ENCODE results near the gene SND1.
"Not testable (repeated sequence)": the region's sequence is repeated elsewhere in the genome, so short reads cannot be mapped to it uniquely, and the experiment has no call there.

Gene SND1

GRCh38 chr7:127653396-127653795 lies 1.4 kb downstream of the SND1 start:
- no peak for DNase-seq (ENCODE audit: low spot score)

- no peak for DNase-seq (ENCODE audit: low spot score)
Observed at GRCh38 chr7:127654404-127655394, 2.7 kb downstream of the SND1 start.

- no peak for DNase-seq (ENCODE audit: low spot score)
Observed at GRCh38 chr7:127655720-127656119, 3.7 kb downstream of the SND1 start.

GRCh38 chr7:127657500-127657899 lies 5.5 kb downstream of the SND1 start:
- no peak for DNase-seq (ENCODE audit: low spot score)

- DNase-seq (ENCODE audit: low spot score) = no peak
Observed at GRCh38 chr7:127658970-127659630, 7.1 kb downstream of the SND1 start.

GRCh38 chr7:127665922-127666321 lies 13.9 kb downstream of the SND1 start:
- no peak for DNase-seq (ENCODE audit: low spot score)

- no peak for DNase-seq (ENCODE audit: low spot score)
Observed at GRCh38 chr7:127666602-127667001, 14.6 kb downstream of the SND1 start.

GRCh38 chr7:127667017-127667670 lies 15.2 kb downstream of the SND1 start:
- DNase-seq (ENCODE audit: low spot score) = peak; percentile 26

GRCh38 chr7:127667759-127668530 lies 16.0 kb downstream of the SND1 start:
- DNase-seq (ENCODE audit: low spot score) = no peak

- DNase-seq (ENCODE audit: low spot score) = no peak
Observed at GRCh38 chr7:127671341-127671740, 19.3 kb downstream of the SND1 start.

- no peak for DNase-seq (ENCODE audit: low spot score)
Observed at GRCh38 chr7:127673902-127674301, 21.9 kb downstream of the SND1 start.

GRCh38 chr7:127674361-127674760 lies 22.4 kb downstream of the SND1 start:
- DNase-seq (ENCODE audit: low spot score) = no peak

- not testable (repeated sequence) for DNase-seq (ENCODE audit: low spot score)
Observed at GRCh38 chr7:127674923-127675322, 22.9 kb downstream of the SND1 start.

- DNase-seq (ENCODE audit: low spot score) = no peak
Observed at GRCh38 chr7:127675721-127676120, 23.7 kb downstream of the SND1 start.

GRCh38 chr7:127677433-127678230 lies 25.6 kb downstream of the SND1 start:
- no peak for DNase-seq (ENCODE audit: low spot score)

- DNase-seq (ENCODE audit: low spot score) = no peak
Observed at GRCh38 chr7:127678337-127678736, 26.3 kb downstream of the SND1 start.

GRCh38 chr7:127678947-127679346 lies 27.0 kb downstream of the SND1 start:
- peak; percentile 17 for DNase-seq (ENCODE audit: low spot score)

- DNase-seq (ENCODE audit: low spot score) = no peak
Observed at GRCh38 chr7:127680983-127681382, 29.0 kb downstream of the SND1 start.

- DNase-seq (ENCODE audit: low spot score) = no peak
Observed at GRCh38 chr7:127682140-127682539, 30.1 kb downstream of the SND1 start.

GRCh38 chr7:127683776-127684681 lies 32.0 kb downstream of the SND1 start:
- no peak for DNase-seq (ENCODE audit: low spot score)

All from AG08396 (cell line).